Activated CD8-positive, alpha-beta T cell treated with anti-CD3 and anti-CD28 coated beads for 36 hours (primary cell): ENCODE data around the gene PIGU. TPM values are rescaled to one million over a fixed set of nuclear protein-coding genes. Genes with fewer than 3 reads are reported as not detected.
"Not testable (repeated sequence)": the region's sequence is repeated elsewhere in the genome, so short reads cannot be mapped to it uniquely, and the experiment has no call there.

Experiments used
- ATAC-seq: fragments of 200-7000 bp; cut with Tn5 transposase; one replicate; pipeline ENCODE4 v1.10.0; 2021; ENCODE audit warnings: mild to moderate bottlenecking, moderate library complexity
- CTCF ChIA-PET: fragments of 350-600 bp; sonication (Branson Sonifier 250); formaldehyde crosslinking; loops from one replicate; lab custom pipeline; 2021; ENCODE audit warnings: antibody characterized with exemption; lab: Charles Lee
- POLR2A ChIA-PET: fragments of 350-600 bp; sonication (Branson Sonifier 250); formaldehyde crosslinking; loops from one replicate; lab custom pipeline; 2021; ENCODE audit warnings: antibody characterized with exemption; lab: Charles Lee
- DNase-seq: peaks from one replicate; pipeline ENCODE4 v3.0.0-alpha.2; 2020
- H3K27ac Mint-ChIP-seq: one replicate; pipeline ENCODE4 v1.8.0; 2021; ENCODE audit warnings: mild to moderate bottlenecking, mixed read lengths
- H3K27me3 Mint-ChIP-seq: one replicate; pipeline ENCODE4 v1.8.0; 2021; ENCODE audit warnings: mixed read lengths
- H3K36me3 Mint-ChIP-seq: one replicate; pipeline ENCODE4 v1.8.0; 2021; ENCODE audit warnings: low read depth, mixed read lengths
- H3K4me1 Mint-ChIP-seq: one replicate; pipeline ENCODE4 v1.8.0; 2021; ENCODE audit warnings: low read depth, mixed read lengths
- H3K4me3 Mint-ChIP-seq: one replicate; pipeline ENCODE4 v1.8.0; 2021; ENCODE audit warnings: mild to moderate bottlenecking, moderate library complexity, mixed read lengths
- H3K9me3 Mint-ChIP-seq: one replicate; pipeline ENCODE4 v1.8.0; 2021; ENCODE audit warnings: mixed read lengths
- intact Hi-C: fragments of 100-400 bp; cut with micrococcal nuclease; formaldehyde crosslinking; loops from one replicate; pipeline ENCODE4 v1.10.0; 2022
- total RNA-seq, 2 experiments: library from RNA; stranded (reverse); gene quantifications; one replicate each; pipeline ENCODE4 v1.2.3, GENCODE V29; 2021
- TF ChIP-seq, protein P1 (sequence below): fragments of 200-600 bp; IDR thresholded peaks from one replicate; pipeline ENCODE4 v1.8.0; 2022; ENCODE audit warnings: antibody characterized with exemption, mild to moderate bottlenecking

PIGU gene
- total RNA-seq, 2 experiments from 2014 or later: 19.4 to 20.9 TPM

DNA sequence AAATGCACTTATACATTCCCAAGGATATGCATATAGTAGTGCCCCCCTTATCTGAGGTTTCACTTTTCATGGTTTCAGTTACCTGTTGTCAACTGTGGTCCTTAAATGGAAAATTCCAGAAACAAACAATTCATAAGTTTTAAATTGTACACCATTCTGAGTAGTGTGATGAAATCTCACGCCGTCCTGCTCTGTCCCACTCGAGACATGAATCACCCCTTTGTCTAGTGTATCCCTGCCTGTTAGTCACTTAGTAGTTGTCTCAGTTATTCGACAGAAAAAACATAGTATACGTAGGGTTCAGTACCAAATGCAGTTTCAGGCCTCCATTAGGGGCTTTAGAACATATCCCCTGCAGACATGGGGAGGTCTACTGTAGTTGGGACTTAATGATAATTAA is 61.4 kb downstream of the PIGU start:
- H3K27me3 Mint-ChIP-seq: no peaks in the 10 kb centered on the region
- H3K9me3 Mint-ChIP-seq: no peaks in the 10 kb centered on the region
- H3K4me1 Mint-ChIP-seq: no peaks in the 10 kb centered on the region
- TF ChIP-seq, protein P1, sequence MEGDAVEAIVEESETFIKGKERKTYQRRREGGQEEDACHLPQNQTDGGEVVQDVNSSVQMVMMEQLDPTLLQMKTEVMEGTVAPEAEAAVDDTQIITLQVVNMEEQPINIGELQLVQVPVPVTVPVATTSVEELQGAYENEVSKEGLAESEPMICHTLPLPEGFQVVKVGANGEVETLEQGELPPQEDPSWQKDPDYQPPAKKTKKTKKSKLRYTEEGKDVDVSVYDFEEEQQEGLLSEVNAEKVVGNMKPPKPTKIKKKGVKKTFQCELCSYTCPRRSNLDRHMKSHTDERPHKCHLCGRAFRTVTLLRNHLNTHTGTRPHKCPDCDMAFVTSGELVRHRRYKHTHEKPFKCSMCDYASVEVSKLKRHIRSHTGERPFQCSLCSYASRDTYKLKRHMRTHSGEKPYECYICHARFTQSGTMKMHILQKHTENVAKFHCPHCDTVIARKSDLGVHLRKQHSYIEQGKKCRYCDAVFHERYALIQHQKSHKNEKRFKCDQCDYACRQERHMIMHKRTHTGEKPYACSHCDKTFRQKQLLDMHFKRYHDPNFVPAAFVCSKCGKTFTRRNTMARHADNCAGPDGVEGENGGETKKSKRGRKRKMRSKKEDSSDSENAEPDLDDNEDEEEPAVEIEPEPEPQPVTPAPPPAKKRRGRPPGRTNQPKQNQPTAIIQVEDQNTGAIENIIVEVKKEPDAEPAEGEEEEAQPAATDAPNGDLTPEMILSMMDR: no peak
- POLR2A ChIA-PET: no interaction called here
- H3K4me3 Mint-ChIP-seq: no peak overlapping the region
- no peak overlapping the region for H3K27ac Mint-ChIP-seq
- ATAC-seq: no peak
- CTCF ChIA-PET: interaction anchor here (1.2 kb wide), 2 partner anchors 17 to 303 kb away, joined by 3 read pairs; no protein-coding TSS in a partner anchor
- no peak for DNase-seq
- peaks cover 42% of the 10 kb centered on the region for H3K36me3 Mint-ChIP-seq
- intact Hi-C loops: no loop called here

- H3K27ac Mint-ChIP-seq, DNase-seq, POLR2A ChIA-PET, CTCF ChIA-PET, H3K4me1 Mint-ChIP-seq, H3K4me3 Mint-ChIP-seq, H3K9me3 Mint-ChIP-seq, H3K27me3 Mint-ChIP-seq, ATAC-seq, intact Hi-C loops: not testable (repeated sequence)
- H3K36me3 Mint-ChIP-seq: peaks cover 27% of the 10 kb centered on the region
Measured at GRCh38 chr20:34611976-34612375, 64.9 kb downstream of the PIGU start.

DNA sequence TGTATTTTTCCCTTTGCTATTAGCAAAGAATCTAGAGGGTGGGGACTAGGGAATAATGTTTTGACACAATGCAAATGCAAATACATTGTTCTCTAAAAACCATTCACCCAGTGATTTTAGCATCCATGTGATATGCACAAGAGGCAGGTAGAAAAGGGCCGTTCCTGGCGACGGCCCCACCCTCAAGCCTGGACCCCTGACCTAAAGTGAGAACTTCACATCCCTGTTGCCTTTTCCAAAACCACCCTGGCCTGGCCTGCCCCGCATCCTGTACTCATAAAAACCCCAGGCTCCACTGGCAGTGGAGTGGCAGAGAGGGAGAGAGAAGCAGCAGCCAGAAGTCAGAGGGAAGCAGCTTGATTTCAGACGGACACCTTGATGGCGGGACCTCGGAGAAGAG is 69.8 kb downstream of the PIGU start:
- no peaks in the 10 kb centered on the region for H3K27me3 Mint-ChIP-seq
- no peak overlapping the region for H3K27ac Mint-ChIP-seq
- H3K4me3 Mint-ChIP-seq: no peak overlapping the region

DNA sequence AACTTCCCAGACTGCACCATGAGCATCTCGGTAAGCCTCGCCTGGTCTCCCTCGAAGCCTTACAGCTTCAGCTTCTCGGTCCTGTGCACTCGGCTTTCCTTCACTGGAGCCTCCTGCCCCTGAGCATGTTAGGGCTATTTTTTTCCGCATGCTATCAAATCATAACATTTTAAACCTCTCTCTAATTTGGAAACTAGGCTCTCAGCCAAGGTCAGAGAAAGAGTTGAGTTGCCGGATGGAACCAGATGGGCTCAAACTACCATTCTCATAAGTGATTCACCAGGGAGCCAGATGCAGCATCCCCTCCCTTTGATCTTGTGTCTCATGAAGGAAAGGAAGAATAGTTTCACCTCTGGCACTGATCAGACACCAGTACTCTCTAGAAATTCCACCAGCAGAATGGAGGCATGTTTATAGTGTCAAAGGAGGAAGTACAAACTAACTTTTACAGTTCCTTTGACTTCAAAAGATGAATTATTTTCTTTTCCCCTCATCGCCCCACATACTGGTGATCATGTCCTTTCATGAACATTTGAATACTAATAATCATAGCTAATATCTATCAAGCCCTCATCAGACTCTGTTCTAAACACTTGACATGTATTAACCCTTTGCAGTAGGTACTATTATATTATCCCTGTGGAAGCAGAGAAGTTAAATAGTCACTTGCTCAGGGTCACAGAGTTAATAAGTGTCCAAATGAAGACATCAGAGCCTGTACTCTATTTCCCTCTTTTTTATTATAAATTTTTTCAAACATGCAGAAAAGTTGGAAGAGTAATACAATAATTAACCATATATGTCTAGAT is 71.7 kb downstream of the PIGU start:
- ATAC-seq: no peak

More for the DNA sequence above, 69.8 kb downstream of the PIGU start:
- ATAC-seq (no peak), DNase-seq (no peak)
- CTCF ChIA-PET: interaction anchor here (1.7 kb wide), 1 partner anchor 162 kb away, joined by 3 read pairs; no protein-coding TSS in a partner anchor
- POLR2A ChIA-PET: no interaction called here
- TF ChIP-seq, protein P1: no peak
- peaks cover 2% of the 10 kb centered on the region for H3K4me1 Mint-ChIP-seq
- intact Hi-C loops: no loop called here
- no peaks in the 10 kb centered on the region for H3K9me3 Mint-ChIP-seq
- peaks cover 8% of the 10 kb centered on the region for H3K36me3 Mint-ChIP-seq

GRCh38 chr20:34600892-34601653 is 75.8 kb downstream of the PIGU start:
- intact Hi-C loops: no loop called here
- peaks cover 2% of the 10 kb centered on the region for H3K36me3 Mint-ChIP-seq
- peaks cover 2% of the 10 kb centered on the region for H3K4me1 Mint-ChIP-seq
- POLR2A ChIA-PET: interaction anchor here (0.8 kb wide), 1 partner anchor 104 kb away, joined by 3 read pairs; no protein-coding TSS in a partner anchor
- ATAC-seq (no peak), DNase-seq (no peak)
- TF ChIP-seq, protein P1: no peak
- CTCF ChIA-PET: interaction anchor here (1.4 kb wide), 1 partner anchor 288 kb away, joined by 4 read pairs; no protein-coding TSS in a partner anchor
- no peaks in the 10 kb centered on the region for H3K27me3 Mint-ChIP-seq
- no peak overlapping the region for H3K4me3 Mint-ChIP-seq
- no peak overlapping the region for H3K27ac Mint-ChIP-seq
- H3K9me3 Mint-ChIP-seq: no peaks in the 10 kb centered on the region

More for the DNA sequence above, 71.7 kb downstream of the PIGU start:
- Mint-ChIP-seq H3K36me3 (peaks cover 2% of the 10 kb centered on the region), H3K9me3 (no peaks in the 10 kb centered on the region), H3K27ac (no peak overlapping the region), H3K4me3 (no peak overlapping the region), H3K4me1 (peaks cover 2% of the 10 kb centered on the region), H3K27me3 (no peaks in the 10 kb centered on the region)
- ChIA-PET POLR2A (no interaction called here), CTCF (interaction anchor here (1.7 kb wide), 1 partner anchor 164 kb away, joined by 3 read pairs; no protein-coding TSS in a partner anchor)
- intact Hi-C loops: no loop called here
- no peak for DNase-seq
- TF ChIP-seq, protein P1: no peak
